NAMALWA (cell line): ENCODE results near the gene SLC16A9.
A peak's percentile ranks its signal among the peaks of the same experiment; 100 is the strongest.
"Not testable (repeated sequence)": the region's sequence is repeated elsewhere in the genome, so short reads cannot be mapped to it uniquely, and the experiment has no call there.

Source experiments
- DNase-seq: peaks from one replicate; pipeline ENCODE4 v3.0.0-alpha.2; 2015; ENCODE audit warnings: low spot score

SLC16A9 gene

GRCh38 chr10:59675812-59676211 is 33.8 kb downstream of the SLC16A9 start:
- DNase-seq = no peak

DNA sequence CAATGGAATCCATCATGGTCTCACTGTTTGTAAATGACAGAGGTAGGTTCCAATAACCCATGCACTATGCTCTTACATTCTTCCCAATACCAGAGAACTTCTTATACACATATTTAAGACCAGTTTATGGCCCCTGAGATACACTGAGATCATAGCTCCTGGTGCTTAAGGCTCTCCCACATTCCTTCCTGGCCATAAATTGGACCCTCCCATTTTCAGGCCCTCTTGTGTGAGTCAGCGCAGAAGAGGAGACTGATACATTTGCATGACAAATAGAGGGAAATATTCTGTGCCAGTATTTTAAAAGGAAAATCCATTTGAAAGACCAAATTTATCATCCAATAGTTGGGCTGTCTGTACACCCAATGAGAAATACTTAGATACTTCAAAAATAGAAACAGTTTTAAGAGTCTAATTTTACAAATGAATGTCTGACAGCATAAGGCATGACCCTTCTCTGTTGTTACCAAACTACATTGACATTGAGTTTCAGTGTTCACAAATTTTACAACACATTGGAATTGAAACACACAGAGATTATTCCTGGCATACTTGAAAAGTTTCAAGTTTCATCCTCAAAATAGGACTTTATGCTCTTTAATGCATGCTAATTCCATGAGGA is 35.3 kb downstream of the SLC16A9 start:
- no peak for DNase-seq

DNA sequence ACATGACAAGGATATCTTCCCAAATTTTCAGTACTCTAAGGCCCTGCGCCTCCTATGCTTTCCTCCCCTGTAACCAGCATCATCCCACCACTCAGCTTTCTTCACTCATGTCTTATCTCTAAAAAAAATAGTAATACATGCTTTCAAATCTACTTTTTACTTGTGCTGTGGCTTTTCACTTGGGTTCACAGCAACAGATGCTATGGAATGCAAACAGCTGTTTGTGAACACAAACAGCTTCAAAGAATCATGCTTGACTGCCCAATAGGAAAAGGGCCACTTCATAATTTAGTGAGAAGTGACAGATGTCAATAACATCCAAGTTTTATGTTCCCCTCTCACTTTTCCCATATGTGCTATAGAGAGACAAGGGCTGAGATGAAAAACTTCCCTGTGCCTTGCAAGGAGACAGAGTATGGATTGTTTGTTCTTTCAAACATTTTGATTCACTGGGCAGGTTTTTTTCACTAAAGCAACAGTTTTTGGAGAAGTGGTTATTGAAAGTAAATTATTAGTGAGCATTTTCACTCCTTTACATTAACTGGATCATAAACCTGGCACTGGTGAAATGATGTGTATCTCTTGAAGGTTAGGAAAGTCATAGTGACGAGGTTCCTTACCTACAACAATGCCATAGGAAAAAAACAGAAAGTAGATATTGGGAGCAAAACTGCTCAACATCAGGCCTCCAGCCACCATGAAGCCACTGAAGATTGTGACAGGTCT is 37.3 kb downstream of the SLC16A9 start:
- peak; percentile 67 for DNase-seq

DNA sequence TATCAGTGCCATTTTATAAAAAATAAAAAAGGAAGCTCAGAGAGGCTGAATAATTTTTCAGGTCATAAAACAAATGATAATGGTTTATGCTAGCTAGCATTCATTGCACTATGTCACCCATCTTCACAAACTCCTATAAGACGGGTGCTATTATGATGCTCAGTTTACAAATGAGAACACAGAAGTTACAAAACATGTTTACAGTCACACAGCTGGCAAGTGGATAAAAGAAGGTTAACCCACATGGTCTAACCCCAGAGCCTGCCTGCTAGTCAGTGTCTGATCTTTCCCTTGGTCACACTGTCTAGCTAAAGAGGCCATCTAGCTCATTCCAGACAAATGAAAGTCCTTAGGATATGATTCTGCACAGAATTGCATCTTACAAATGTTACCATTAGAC is 39.4 kb downstream of the SLC16A9 start:
- DNase-seq = peak; percentile 53

DNA sequence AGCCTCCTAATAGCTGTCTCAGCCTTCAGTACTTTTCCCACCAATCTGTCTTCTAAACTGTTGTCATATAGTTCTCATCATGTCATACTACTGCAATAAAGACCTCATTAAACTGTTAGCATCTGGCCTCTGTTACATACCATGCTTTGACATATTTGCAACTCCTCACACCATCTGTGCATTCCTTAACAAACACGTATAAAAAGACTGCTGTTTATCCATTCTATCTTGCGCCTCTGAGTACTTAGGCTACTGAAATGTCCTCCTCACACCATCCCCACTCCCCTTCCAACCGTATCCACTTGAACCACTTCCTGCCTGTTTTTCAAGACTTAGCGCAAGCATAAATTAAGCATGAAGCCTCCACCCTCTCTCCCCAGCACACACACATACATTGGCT is 41.6 kb downstream of the SLC16A9 start:
- DNase-seq = no peak

GRCh38 chr10:59666310-59666709 is 43.3 kb downstream of the SLC16A9 start:
- no peak for DNase-seq

GRCh38 chr10:59663213-59663612 is 46.4 kb downstream of the SLC16A9 start:
- DNase-seq = not testable (repeated sequence)

- no peak for DNase-seq
Measured at GRCh38 chr10:59657724-59658123, 51.9 kb downstream of the SLC16A9 start.

DNA sequence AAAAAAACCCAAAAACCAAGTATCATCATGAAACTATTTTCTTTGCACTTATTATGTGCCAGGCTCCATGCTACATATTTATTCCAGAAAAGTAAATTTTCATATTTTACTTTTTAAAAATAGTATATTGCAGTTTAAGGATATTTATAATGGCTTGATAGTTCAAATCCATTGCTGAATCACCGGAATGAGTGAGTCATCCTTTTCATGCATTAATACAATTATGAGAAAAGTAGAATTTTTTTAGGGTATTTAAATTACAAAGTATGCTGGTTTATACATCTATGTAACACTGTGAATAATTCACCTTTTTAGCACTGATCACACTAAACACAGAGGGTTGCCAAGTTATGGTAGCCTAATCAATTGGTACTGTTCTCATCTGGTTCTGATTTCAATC is 54.3 kb downstream of the SLC16A9 start:
- DNase-seq = no peak

DNA sequence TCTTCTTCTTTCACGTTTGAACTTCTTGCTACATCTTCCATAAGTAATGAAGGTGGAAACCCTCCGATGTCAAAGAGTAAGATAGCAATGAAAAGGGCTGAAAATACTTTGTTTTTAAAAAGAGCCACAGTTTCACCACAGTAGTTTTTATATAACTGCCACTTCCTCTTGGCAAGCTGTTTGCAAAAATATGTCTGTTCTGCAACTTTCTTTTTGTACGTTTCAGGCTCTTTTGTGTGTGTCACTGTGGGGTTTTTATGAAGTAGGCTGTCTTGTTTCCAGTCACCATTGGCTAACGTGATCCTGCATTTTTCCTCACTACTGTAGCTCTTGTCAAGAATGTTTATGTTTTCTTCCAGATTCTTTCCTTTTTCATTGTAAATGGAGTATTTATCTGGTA is 55.6 kb downstream of the SLC16A9 start:
- DNase-seq = peak; percentile 34

- no peak for DNase-seq
Measured at GRCh38 chr10:59651902-59652301, 57.7 kb downstream of the SLC16A9 start.

DNA sequence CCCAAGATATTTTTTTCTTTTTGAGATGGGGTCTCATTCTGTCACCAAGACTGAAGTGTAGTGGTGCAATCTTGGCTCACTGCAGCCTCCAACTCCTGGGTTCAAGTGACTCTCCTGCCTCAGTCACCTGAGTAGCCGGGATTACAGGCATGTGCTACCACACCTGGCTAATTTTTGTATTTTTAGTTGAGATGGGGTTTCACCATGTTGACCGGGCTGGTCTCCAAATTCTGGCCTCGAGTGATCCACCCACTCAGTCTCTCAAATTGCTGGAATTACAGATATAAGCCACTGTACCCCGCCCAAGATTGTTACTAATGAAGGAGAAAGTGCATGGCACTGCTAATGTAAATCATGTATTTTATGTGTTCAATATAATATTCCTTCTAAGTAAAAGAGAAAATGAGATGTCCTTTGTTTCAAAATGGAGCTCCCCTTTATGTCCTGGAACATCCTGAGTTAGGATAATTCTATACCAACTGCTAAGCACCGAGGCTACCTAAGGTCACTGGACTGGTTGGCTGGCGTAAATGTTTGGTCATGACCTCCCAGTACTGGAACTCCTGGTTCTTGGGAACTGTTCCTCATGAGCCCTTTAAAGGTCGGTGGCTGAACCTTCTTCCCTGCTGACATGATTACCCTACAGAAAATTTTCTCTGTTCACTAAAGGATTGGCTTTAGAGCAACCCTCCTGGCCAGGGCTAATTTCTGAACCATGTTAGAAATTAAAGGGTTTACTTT is 59.9 kb downstream of the SLC16A9 start:
- no peak for DNase-seq

GRCh38 chr10:59648711-59649201 is 60.9 kb downstream of the SLC16A9 start:
- no peak for DNase-seq

DNA sequence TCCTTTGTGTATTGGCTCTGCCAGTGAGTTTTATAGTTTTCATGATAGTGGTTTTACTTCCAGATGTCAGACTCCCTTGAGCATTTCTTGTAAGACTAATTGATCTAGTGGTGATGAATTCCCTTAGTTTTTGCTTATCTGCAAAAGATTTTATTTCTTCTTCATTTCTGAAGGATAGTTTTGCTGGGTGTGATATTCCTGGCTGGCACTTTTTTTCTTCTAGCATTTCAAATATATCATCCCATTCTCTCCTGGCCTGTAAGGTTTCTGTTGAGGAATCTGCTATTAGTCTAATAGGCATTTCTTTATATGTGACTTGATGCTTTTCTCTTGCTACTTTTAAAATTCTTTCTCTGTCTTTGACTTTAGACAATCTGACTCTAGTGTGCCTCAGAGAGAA is 64.8 kb downstream of the SLC16A9 start:
- no peak for DNase-seq

GRCh38 chr10:59641688-59642087 is 68.0 kb downstream of the SLC16A9 start:
- not testable (repeated sequence) for DNase-seq

DNA sequence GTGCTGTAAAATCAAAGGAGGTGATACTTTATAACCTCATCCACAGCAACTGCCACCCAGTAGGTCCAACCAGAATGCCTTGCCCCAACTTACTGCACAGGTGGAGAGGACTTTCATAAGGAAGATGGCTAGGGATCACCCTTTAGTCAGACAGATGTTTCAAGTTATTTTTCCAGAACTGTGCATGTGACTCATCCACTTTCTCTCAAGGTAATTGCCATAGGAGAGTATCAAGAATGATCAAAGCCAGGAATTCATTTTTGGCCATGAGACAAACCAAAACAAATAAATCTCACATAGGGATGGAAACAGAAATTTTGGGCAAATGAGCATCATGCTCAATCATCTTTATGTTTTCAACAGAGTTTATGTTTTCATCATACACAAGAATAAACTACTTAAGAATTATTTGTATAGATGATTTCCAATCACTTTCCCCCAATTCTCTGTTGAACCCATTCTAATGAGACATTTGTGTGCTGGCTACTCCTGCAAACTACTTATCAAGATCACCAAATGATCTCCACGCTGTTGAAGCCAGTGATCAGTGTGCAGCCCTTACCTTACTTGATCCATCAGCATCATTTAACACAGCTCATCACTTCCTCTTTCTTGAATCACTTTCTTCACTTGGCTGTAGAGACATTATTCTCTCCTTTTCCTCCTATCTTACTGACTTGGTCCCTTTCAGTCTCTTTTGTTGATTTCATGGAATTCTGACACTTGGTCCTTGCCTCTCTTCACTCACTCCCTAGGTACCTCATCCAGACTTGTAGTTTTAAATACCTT is 74.0 kb downstream of the SLC16A9 start:
- no peak for DNase-seq

- DNase-seq = no peak
Measured at GRCh38 chr10:59634102-59634501, 75.5 kb downstream of the SLC16A9 start.

- DNase-seq = no peak
Measured at GRCh38 chr10:59633063-59633462, 76.6 kb downstream of the SLC16A9 start.

- DNase-seq = no peak
Measured at GRCh38 chr10:59631882-59632807, 77.5 kb downstream of the SLC16A9 start.

DNA sequence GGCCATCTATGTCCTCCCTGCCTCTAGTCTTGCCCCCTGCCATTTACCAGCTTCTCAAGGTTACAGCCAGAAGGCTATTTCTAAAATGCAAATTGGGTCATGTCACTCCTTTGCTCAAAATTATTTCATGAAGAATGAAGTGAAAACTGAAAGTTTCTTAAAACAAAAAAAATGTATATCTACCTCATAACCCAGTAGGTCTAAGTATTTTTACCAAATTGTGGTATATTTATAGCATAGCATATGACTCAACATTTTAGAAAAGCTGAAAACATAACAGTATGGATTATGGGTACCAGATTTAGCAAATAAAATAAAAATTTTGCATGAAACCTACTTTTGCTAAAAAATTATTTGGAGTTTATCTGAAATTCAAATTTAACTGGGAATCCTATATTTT is 78.4 kb downstream of the SLC16A9 start:
- no peak for DNase-seq

DNA sequence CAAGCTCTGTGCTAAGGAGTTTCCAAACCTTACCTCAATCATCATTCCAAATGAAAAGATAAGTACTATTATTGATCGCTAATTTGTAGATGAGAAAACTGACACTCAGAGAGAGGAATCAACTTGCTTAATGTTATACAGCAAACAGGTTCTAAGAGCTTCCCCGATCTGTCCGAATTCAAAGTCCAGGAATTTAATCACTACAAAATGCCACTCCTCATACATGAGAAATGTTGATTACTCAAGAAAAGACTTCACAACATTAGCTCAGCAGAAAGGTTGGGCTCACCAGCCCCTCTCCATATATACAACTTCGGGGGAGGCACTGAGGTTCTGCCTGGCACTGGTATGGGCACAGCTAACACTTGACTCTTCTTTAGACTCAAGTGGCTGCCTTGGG is 80.7 kb downstream of the SLC16A9 start:
- DNase-seq = no peak
